WTC11 (cell line): ENCODE results near the gene MON1A. TPM values are rescaled to one million over a fixed set of nuclear protein-coding genes. Genes with fewer than 3 reads are reported as not detected.

Experiments used
- ATAC-seq: fragments of 200-7000 bp; cut with Tn5 transposase; 2 replicates; pipeline ENCODE4 v1.10.0; 2021; ENCODE audit warnings: mild to moderate bottlenecking, moderate library complexity
- CTCF ChIA-PET: fragments of 300-600 bp; sonication (Branson Sonifier 250); formaldehyde crosslinking; loops from one replicate; lab custom pipeline; 2021; ENCODE audit warnings: antibody characterized with exemption; lab: Charles Lee
- POLR2A ChIA-PET: fragments of 350-600 bp; sonication (Branson Sonifier 250); formaldehyde crosslinking; loops from one replicate; lab custom pipeline; 2021; ENCODE audit warnings: antibody characterized with exemption; lab: Charles Lee
- DNase-seq: peaks from one replicate; pipeline ENCODE4 v3.0.0; 2021; ENCODE audit warnings: low spot score
- H3K27ac Mint-ChIP-seq: 2 replicates; pipeline ENCODE4 v1.8.0; 2021; ENCODE audit warnings: mixed read lengths
- H3K27me3 Mint-ChIP-seq: 2 replicates; pipeline ENCODE4 v1.8.0; 2021; ENCODE audit warnings: low read depth, mild to moderate bottlenecking, moderate library complexity, mixed read lengths
- H3K36me3 Mint-ChIP-seq: 2 replicates; pipeline ENCODE4 v1.8.0; 2021; ENCODE audit warnings: mixed read lengths
- H3K4me1 Mint-ChIP-seq: 2 replicates; pipeline ENCODE4 v1.8.0; 2022; ENCODE audit warnings: mixed read lengths
- H3K4me3 Mint-ChIP-seq: 2 replicates; pipeline ENCODE4 v1.8.0; 2021; ENCODE audit warnings: mild to moderate bottlenecking, moderate library complexity, mixed read lengths
- H3K9me3 Mint-ChIP-seq: 2 replicates; pipeline ENCODE4 v1.8.0; 2021; ENCODE audit warnings: mixed read lengths
- ATF1 ChIP-seq: sonication (generic); formaldehyde crosslinking; IDR thresholded peaks from 2 replicates; pipeline ENCODE4 v1.8.1; 2023; ENCODE audit warnings: mild to moderate bottlenecking, moderate library complexity, missing genetic modification reagents
- FOXJ3 ChIP-seq: sonication (generic); formaldehyde crosslinking; IDR thresholded peaks from 2 replicates; pipeline ENCODE4 v1.9.0; 2021; ENCODE audit warnings: missing genetic modification reagents, mild to moderate bottlenecking, borderline replicate concordance
- HMGA2 ChIP-seq: fragments of 250-450 bp; sonication (Bioruptor Pico); IDR thresholded peaks from 2 replicates; pipeline ENCODE4 v1.4.0; 2021; ENCODE audit warnings: mild to moderate bottlenecking, moderate library complexity
- PREB ChIP-seq: sonication (generic); formaldehyde crosslinking; IDR thresholded peaks from 2 replicates; pipeline ENCODE4 v1.8.1; 2022; ENCODE audit warnings: mild to moderate bottlenecking, missing genetic modification reagents, moderate library complexity, borderline replicate concordance
- ZNF138 ChIP-seq: sonication (generic); formaldehyde crosslinking; conservative IDR thresholded peaks from 2 replicates; pipeline ENCODE4 v1.8.1; 2022; ENCODE audit warnings: mild to moderate bottlenecking, moderate library complexity, missing genetic modification reagents
- ZNF219 ChIP-seq: sonication (generic); formaldehyde crosslinking; IDR thresholded peaks from 2 replicates; pipeline ENCODE4 v1.8.0; 2023; ENCODE audit warnings: missing genetic modification reagents, mild to moderate bottlenecking, borderline replicate concordance
- ZNF416 ChIP-seq: fragments of 250-450 bp; sonication (Bioruptor Pico); IDR thresholded peaks from 2 replicates; pipeline ENCODE4 v1.9.0; 2021; ENCODE audit warnings: mild to moderate bottlenecking, inconsistent platforms
- ZNF512 ChIP-seq: sonication (generic); formaldehyde crosslinking; IDR thresholded peaks from 2 replicates; pipeline ENCODE4 v1.8.1; 2022; ENCODE audit warnings: missing genetic modification reagents, borderline replicate concordance
- ZNF671 ChIP-seq: fragments of 250-450 bp; sonication (Bioruptor Pico); IDR thresholded peaks from 2 replicates; pipeline ENCODE4 v1.8.0; 2021; ENCODE audit warnings: mild to moderate bottlenecking
- ZSCAN18 ChIP-seq: fragments of 250-450 bp; sonication (Bioruptor Pico); IDR thresholded peaks from 2 replicates; pipeline ENCODE4 v2.1.2; 2022; ENCODE audit warnings: mild to moderate bottlenecking, moderate library complexity
- total RNA-seq: library from RNA; stranded (reverse); gene quantifications from 3 replicates; pipeline ENCODE4 v1.2.3, GENCODE V29; 2021
- TF ChIP-seq, protein P1 (sequence below): fragments of 250-450 bp; sonication (Bioruptor Pico); IDR thresholded peaks from 2 replicates; pipeline ENCODE4 v1.9.0; 2021; ENCODE audit warnings: moderate library complexity, mild to moderate bottlenecking, inconsistent platforms, borderline replicate concordance
- TF ChIP-seq, protein P2 (sequence below): sonication (generic); formaldehyde crosslinking; IDR thresholded peaks from 2 replicates; pipeline ENCODE4 v1.8.1; 2023; ENCODE audit warnings: mild to moderate bottlenecking, missing genetic modification reagents
- TF ChIP-seq, protein P3 (sequence below): sonication (generic); formaldehyde crosslinking; IDR thresholded peaks from 2 replicates; pipeline ENCODE4 v1.8.1; 2022; ENCODE audit warnings: low read depth, mild to moderate bottlenecking, moderate library complexity, missing genetic modification reagents, borderline replicate concordance
- TF ChIP-seq, protein P4 (sequence below): sonication (generic); formaldehyde crosslinking; IDR thresholded peaks from 2 replicates; pipeline ENCODE4 v1.8.0; 2022; ENCODE audit warnings: missing genetic modification reagents

MON1A gene
- total RNA-seq, 1 experiment from 2014 or later = 8.6 TPM

GRCh38 chr3:49928481-49929017 is 1.1 kb downstream of the MON1A start:
- Mint-ChIP-seq H3K9me3 (no peaks in the 10 kb centered on the region), H3K4me3 (peak overlapping the region; percentile 90), H3K27ac (no peak overlapping the region), H3K27me3 (no peaks in the 10 kb centered on the region), H3K4me1 (peaks cover 25% of the 10 kb centered on the region), H3K36me3 (no peaks in the 10 kb centered on the region)
- ChIA-PET POLR2A (interaction anchor here (0.5 to 2.6 kb wide), 4 partner anchors 12 to 170 kb away, joined by 3 to 31 read pairs (median 11); partner anchors contain the start of gene RBM6), CTCF (interaction anchor here (0.6 to 3.3 kb wide), 16 partner anchors 8 to 170 kb away, joined by 3 to 88 read pairs (median 5); partner anchors contain the start of gene RBM6)
- TF ChIP-seq FOXJ3 (CRISPR knock-in tag) (no peak), ZNF671 (CRISPR knock-in tag) (no peak), ZNF219 (no peak), ATF1 (CRISPR knock-in tag) (no peak), ZSCAN18 (CRISPR knock-in tag) (no peak), PREB (no peak), ZNF512 (CRISPR knock-in tag) (no peak), ZNF138 (no peak), ZNF416 (CRISPR knock-in tag) (no peak), HMGA2 (no peak)
- TF ChIP-seq, protein P1, sequence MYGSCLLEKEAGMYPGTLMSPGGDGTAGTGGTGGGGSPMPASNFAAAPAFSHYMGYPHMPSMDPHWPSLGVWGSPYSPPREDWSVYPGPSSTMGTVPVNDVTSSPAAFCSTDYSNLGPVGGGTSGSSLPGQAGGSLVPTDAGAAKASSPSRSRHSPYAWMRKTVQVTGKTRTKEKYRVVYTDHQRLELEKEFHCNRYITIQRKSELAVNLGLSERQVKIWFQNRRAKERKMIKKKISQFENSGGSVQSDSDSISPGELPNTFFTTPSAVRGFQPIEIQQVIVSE = no peak
- TF ChIP-seq, protein P2, sequence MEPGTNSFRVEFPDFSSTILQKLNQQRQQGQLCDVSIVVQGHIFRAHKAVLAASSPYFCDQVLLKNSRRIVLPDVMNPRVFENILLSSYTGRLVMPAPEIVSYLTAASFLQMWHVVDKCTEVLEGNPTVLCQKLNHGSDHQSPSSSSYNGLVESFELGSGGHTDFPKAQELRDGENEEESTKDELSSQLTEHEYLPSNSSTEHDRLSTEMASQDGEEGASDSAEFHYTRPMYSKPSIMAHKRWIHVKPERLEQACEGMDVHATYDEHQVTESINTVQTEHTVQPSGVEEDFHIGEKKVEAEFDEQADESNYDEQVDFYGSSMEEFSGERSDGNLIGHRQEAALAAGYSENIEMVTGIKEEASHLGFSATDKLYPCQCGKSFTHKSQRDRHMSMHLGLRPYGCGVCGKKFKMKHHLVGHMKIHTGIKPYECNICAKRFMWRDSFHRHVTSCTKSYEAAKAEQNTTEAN = no peak
- TF ChIP-seq, protein P3, sequence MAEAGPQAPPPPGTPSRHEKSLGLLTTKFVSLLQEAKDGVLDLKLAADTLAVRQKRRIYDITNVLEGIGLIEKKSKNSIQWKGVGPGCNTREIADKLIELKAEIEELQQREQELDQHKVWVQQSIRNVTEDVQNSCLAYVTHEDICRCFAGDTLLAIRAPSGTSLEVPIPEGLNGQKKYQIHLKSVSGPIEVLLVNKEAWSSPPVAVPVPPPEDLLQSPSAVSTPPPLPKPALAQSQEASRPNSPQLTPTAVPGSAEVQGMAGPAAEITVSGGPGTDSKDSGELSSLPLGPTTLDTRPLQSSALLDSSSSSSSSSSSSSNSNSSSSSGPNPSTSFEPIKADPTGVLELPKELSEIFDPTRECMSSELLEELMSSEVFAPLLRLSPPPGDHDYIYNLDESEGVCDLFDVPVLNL (CRISPR knock-in tag) = no peak
- TF ChIP-seq, protein P4, sequence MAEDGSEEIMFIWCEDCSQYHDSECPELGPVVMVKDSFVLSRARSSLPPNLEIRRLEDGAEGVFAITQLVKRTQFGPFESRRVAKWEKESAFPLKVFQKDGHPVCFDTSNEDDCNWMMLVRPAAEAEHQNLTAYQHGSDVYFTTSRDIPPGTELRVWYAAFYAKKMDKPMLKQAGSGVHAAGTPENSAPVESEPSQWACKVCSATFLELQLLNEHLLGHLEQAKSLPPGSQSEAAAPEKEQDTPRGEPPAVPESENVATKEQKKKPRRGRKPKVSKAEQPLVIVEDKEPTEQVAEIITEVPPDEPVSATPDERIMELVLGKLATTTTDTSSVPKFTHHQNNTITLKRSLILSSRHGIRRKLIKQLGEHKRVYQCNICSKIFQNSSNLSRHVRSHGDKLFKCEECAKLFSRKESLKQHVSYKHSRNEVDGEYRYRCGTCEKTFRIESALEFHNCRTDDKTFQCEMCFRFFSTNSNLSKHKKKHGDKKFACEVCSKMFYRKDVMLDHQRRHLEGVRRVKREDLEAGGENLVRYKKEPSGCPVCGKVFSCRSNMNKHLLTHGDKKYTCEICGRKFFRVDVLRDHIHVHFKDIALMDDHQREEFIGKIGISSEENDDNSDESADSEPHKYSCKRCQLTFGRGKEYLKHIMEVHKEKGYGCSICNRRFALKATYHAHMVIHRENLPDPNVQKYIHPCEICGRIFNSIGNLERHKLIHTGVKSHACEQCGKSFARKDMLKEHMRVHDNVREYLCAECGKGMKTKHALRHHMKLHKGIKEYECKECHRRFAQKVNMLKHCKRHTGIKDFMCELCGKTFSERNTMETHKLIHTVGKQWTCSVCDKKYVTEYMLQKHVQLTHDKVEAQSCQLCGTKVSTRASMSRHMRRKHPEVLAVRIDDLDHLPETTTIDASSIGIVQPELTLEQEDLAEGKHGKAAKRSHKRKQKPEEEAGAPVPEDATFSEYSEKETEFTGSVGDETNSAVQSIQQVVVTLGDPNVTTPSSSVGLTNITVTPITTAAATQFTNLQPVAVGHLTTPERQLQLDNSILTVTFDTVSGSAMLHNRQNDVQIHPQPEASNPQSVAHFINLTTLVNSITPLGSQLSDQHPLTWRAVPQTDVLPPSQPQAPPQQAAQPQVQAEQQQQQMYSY = no peak
- no peak for DNase-seq
- no peak for ATAC-seq
